ENCODE results near the gene ATXN7L3B. TPM values are rescaled to one million over a fixed set of nuclear protein-coding genes. Genes with fewer than 3 reads are reported as not detected.

ATXN7L3B gene
- total RNA-seq, 2 donors from 2014 or later: 57.1 to 71.7 TPM

DNA sequence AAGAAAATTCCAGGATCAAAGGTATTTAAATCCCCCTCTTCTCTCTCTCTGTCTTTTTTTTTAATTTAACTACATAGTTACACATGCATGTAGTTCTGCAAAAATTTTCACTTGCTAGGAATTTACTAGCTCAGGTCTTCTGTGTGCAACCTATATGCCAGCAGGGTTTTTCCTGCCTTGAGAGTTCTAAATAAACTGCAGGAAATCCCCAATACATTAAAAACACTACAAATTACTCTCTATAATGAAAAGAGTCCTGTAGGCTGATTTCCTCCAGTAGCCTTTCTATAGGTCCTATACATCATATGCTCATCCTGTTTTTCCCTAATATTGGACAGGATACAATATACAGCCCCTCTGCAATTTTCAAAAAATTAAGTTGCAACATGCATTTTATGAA lies 27.7 kb upstream of the ATXN7L3B start:
- Mint-ChIP-seq H3K9me3 (peaks cover 14% of the 10 kb centered on the region), H3K4me1 (no peaks in the 10 kb centered on the region), H3K36me3 (ENCODE audit: low read depth) (peaks cover 3% of the 10 kb centered on the region), H3K27me3 (ENCODE audit: insufficient read depth) (no peaks in the 10 kb centered on the region), H3K4me3 (no peak overlapping the region), H3K27ac (no peak overlapping the region)
- Histone ChIP-seq H3K9me3 (ENCODE audit: control insufficient read depth, low read length) (no peaks in the 10 kb centered on the region), H3K4me3 (ENCODE audit: low read length) (no peak overlapping the region), H3K36me3 (ENCODE audit: control insufficient read depth, insufficient read depth, low read length) (no peaks in the 10 kb centered on the region), H3K27ac (ENCODE audit: low read depth, low read length) (no peak overlapping the region), H3K9ac (ENCODE audit: extremely low read depth, low read length, poor library complexity, severe bottlenecking) (no peak overlapping the region), H3K27me3 (ENCODE audit: control insufficient read depth, insufficient read depth, low read length, poor library complexity, severe bottlenecking) (no peaks in the 10 kb centered on the region), H3K4me1 (ENCODE audit: control insufficient read depth, insufficient read depth, low read length) (no peaks in the 10 kb centered on the region)
- no peak for DNase-seq
- no peak for TF ChIP-seq CTCF (conservative IDR thresholded peaks at IDR 0.05)

- no peak for TF ChIP-seq CTCF (conservative IDR thresholded peaks at IDR 0.05)
- H3K27me3 ChIP-seq (ENCODE audit: control insufficient read depth, insufficient read depth, low read length, poor library complexity, severe bottlenecking): no peaks in the 10 kb centered on the region
- no peaks in the 10 kb centered on the region for H3K4me1 ChIP-seq (ENCODE audit: control insufficient read depth, insufficient read depth, low read length)
- H3K36me3 Mint-ChIP-seq (ENCODE audit: low read depth): peaks cover 1% of the 10 kb centered on the region
- H3K9me3 ChIP-seq (ENCODE audit: control insufficient read depth, low read length): no peaks in the 10 kb centered on the region
- H3K36me3 ChIP-seq (ENCODE audit: control insufficient read depth, insufficient read depth, low read length): no peaks in the 10 kb centered on the region
- no peak overlapping the region for H3K9ac ChIP-seq (ENCODE audit: extremely low read depth, low read length, poor library complexity, severe bottlenecking)
- DNase-seq: peak; percentile 43
- H3K27me3 Mint-ChIP-seq (ENCODE audit: insufficient read depth): no peaks in the 10 kb centered on the region
- no peak overlapping the region for H3K4me3 Mint-ChIP-seq
- no peak overlapping the region for H3K4me3 ChIP-seq (ENCODE audit: low read length)
- H3K27ac Mint-ChIP-seq: no peak overlapping the region
- 89 to 95% methylated on average over 8 to 15 of the region's 15 CpGs for WGBS, 2 experiments (ENCODE audit: insufficient coverage in 1 of 2, insufficient read length in 1 of 2)
- H3K9me3 Mint-ChIP-seq: peaks cover 4% of the 10 kb centered on the region
- H3K4me1 Mint-ChIP-seq: no peaks in the 10 kb centered on the region
- no peak overlapping the region for H3K27ac ChIP-seq (ENCODE audit: low read depth, low read length)
These were observed 23.4 kb upstream of the ATXN7L3B start for GRCh38 chr12:74514098-74514872.

DNA sequence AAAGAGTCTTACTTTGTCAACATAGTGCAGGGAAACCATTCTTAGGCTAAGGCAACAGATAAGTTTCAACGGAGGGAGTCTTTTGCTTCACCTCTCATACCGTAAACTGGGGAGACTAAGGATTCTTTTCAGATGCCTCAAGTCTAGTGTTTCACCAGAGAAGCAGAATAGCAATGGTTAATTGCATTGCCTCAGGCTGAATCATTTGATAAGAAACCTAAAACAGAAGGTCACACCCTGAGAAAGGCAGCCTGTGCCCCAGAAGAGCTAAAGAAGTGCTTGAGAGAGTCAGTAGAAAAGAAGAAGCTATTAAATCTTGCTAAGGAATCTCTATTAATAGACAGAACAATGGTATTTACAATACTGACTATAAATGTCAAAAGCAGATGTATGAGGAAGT lies 21.8 kb upstream of the ATXN7L3B start:
- no peak overlapping the region for H3K9ac ChIP-seq (ENCODE audit: extremely low read depth, low read length, poor library complexity, severe bottlenecking)
- no peaks in the 10 kb centered on the region for H3K9me3 Mint-ChIP-seq
- H3K4me1 ChIP-seq (ENCODE audit: control insufficient read depth, insufficient read depth, low read length): no peaks in the 10 kb centered on the region
- H3K27me3 ChIP-seq (ENCODE audit: control insufficient read depth, insufficient read depth, low read length, poor library complexity, severe bottlenecking): no peaks in the 10 kb centered on the region
- H3K27me3 Mint-ChIP-seq (ENCODE audit: insufficient read depth): no peaks in the 10 kb centered on the region
- H3K27ac ChIP-seq (ENCODE audit: low read depth, low read length): no peak overlapping the region
- no peak for DNase-seq
- H3K4me3 ChIP-seq (ENCODE audit: low read length): no peak overlapping the region
- TF ChIP-seq CTCF (conservative IDR thresholded peaks at IDR 0.05): no peak
- no peak overlapping the region for H3K4me3 Mint-ChIP-seq
- no peaks in the 10 kb centered on the region for H3K4me1 Mint-ChIP-seq
- no peaks in the 10 kb centered on the region for H3K9me3 ChIP-seq (ENCODE audit: control insufficient read depth, low read length)
- H3K36me3 Mint-ChIP-seq (ENCODE audit: low read depth): no peaks in the 10 kb centered on the region
- no peaks in the 10 kb centered on the region for H3K36me3 ChIP-seq (ENCODE audit: control insufficient read depth, insufficient read depth, low read length)
- WGBS, 2 experiments (ENCODE audit: insufficient coverage in 1 of 2, insufficient read length in 1 of 2): 35 to 39% methylated on average over 2 of the region's 2 CpGs
- no peak overlapping the region for H3K27ac Mint-ChIP-seq
